HFFc6 (cell line): ENCODE data around the gene MIAT. TPM values are rescaled to one million over a fixed set of nuclear protein-coding genes. Genes with fewer than 3 reads are reported as not detected.

Source experiments
- DNase-seq: peaks from one replicate; pipeline ENCODE4 v3.0.0-alpha.2; 2018
- H3K27ac Mint-ChIP-seq: 2 replicates; pipeline ENCODE4 v1.8.0; 2020; ENCODE audit warnings: mild to moderate bottlenecking, mixed read lengths
- H3K27me3 Mint-ChIP-seq: 2 replicates; pipeline ENCODE4 v1.8.0; 2021; ENCODE audit warnings: mild to moderate bottlenecking, moderate library complexity, mixed read lengths; ENCODE audit not compliant: insufficient read depth
- H3K36me3 Mint-ChIP-seq: 2 replicates; pipeline ENCODE4 v1.8.0; 2021; ENCODE audit warnings: low read depth, mixed read lengths
- H3K4me1 Mint-ChIP-seq: 2 replicates; pipeline ENCODE4 v1.8.0; 2020; ENCODE audit warnings: low read depth, mixed read lengths
- H3K4me3 Mint-ChIP-seq: 2 replicates; pipeline ENCODE4 v1.8.0; 2020; ENCODE audit warnings: mild to moderate bottlenecking, moderate library complexity, mixed read lengths
- H3K9me3 Mint-ChIP-seq: 2 replicates; pipeline ENCODE4 v1.8.0; 2020; ENCODE audit warnings: mild to moderate bottlenecking, mixed read lengths
- total RNA-seq, 6 experiments: library from RNA; stranded (reverse); fragmentation: NEBNext Ultra II Directional; extraction: Animal tissue kit (Norgen Biotek cat#: 25700); gene quantifications; 2 replicates in 1 of 6; 3 replicates in 5 of 6; pipeline ENCODE4 v1.2.3, GENCODE V29; 2021
- TF ChIP-seq, protein P1 (sequence below): fragments of 200-600 bp; sonication (generic); IDR thresholded peaks from 2 replicates; pipeline ENCODE4 v1.5.0; 2021; ENCODE audit warnings: antibody characterized with exemption, mild to moderate bottlenecking

MIAT gene
- total RNA-seq, 6 experiments from 2014 or later: 0.55 to 0.89 (median 0.75) TPM

DNA sequence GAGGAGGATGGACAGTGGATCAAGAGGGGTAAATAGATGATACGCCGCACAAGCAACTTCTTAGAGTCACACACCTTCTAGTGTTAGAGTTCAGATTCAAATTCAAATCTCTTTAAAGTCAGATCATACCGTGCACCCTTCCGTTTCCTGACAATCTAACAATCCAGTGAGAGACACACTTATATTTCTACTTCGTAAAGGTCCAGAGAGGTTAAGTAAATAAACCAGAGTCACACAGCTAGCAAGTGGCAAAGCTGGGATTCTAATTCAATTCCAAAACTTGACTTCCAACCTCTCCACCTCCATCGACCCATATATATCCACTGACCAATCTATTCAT lies 34.0 kb downstream of the MIAT start:
- TF ChIP-seq, protein P1, sequence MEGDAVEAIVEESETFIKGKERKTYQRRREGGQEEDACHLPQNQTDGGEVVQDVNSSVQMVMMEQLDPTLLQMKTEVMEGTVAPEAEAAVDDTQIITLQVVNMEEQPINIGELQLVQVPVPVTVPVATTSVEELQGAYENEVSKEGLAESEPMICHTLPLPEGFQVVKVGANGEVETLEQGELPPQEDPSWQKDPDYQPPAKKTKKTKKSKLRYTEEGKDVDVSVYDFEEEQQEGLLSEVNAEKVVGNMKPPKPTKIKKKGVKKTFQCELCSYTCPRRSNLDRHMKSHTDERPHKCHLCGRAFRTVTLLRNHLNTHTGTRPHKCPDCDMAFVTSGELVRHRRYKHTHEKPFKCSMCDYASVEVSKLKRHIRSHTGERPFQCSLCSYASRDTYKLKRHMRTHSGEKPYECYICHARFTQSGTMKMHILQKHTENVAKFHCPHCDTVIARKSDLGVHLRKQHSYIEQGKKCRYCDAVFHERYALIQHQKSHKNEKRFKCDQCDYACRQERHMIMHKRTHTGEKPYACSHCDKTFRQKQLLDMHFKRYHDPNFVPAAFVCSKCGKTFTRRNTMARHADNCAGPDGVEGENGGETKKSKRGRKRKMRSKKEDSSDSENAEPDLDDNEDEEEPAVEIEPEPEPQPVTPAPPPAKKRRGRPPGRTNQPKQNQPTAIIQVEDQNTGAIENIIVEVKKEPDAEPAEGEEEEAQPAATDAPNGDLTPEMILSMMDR: no peak
- H3K36me3 Mint-ChIP-seq: peaks cover 22% of the 10 kb centered on the region
- no peak for DNase-seq
- peaks cover 7% of the 10 kb centered on the region; the same call in 1 of the 2 replicates for H3K4me1 Mint-ChIP-seq
- no peaks in the 10 kb centered on the region for H3K27me3 Mint-ChIP-seq
- no peak overlapping the region for H3K27ac Mint-ChIP-seq
- no peak overlapping the region for H3K4me3 Mint-ChIP-seq
- H3K9me3 Mint-ChIP-seq: no peaks in the 10 kb centered on the region

DNA sequence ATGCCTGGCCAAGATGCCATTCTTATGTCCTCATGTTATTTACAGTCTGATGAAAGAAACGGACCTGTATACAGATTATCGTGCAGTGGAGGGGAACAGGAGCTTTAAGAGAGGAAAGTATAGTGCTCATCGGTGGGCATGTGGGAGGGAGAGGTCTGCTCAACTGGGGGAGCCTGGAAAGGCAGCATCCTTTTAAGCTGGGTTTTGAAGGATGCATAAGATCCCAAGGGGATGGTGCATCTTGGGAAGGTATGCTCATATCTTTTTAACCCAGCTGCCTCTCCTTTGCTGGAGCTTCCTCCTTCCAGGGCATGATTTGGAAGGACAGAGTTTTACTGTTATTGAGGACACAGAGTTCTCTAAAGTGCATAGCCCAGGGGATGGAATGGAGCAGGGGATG lies 34.8 kb downstream of the MIAT start:
- H3K4me3 Mint-ChIP-seq: no peak overlapping the region
- peaks cover 7% of the 10 kb centered on the region; the same call in 1 of the 2 replicates for H3K4me1 Mint-ChIP-seq
- no peaks in the 10 kb centered on the region for H3K27me3 Mint-ChIP-seq
- TF ChIP-seq, protein P1: no peak
- no peaks in the 10 kb centered on the region for H3K9me3 Mint-ChIP-seq
- no peak for DNase-seq
- H3K27ac Mint-ChIP-seq: no peak overlapping the region
- H3K36me3 Mint-ChIP-seq: peaks cover 22% of the 10 kb centered on the region

DNA sequence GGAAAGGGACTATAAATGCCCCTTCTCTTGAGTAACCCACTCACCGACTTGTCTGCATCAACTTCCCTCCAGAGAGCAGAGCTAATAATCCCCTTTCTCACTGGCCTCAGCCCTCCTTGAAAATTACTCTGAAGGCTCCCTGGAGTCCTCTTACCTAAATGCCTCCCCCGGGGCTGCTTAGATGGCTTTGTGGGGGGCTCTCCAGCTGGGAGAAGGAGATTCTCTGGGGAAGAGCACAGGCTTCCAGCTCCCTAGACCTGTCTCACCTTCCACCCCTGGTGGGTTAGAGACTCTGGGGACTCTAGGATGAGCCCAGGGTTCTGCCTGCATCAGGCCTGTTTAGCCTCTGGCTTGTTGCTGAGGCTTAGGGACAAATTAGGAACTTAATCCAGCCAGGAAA lies 39.8 kb downstream of the MIAT start:
- Mint-ChIP-seq H3K4me3 (no peak overlapping the region), H3K36me3 (peaks cover 46% of the 10 kb centered on the region), H3K9me3 (no peaks in the 10 kb centered on the region), H3K27ac (no peak overlapping the region), H3K4me1 (peaks cover 7% of the 10 kb centered on the region; the same call in 1 of the 2 replicates), H3K27me3 (no peaks in the 10 kb centered on the region)
- no peak for DNase-seq
- TF ChIP-seq, protein P1: no peak

DNA sequence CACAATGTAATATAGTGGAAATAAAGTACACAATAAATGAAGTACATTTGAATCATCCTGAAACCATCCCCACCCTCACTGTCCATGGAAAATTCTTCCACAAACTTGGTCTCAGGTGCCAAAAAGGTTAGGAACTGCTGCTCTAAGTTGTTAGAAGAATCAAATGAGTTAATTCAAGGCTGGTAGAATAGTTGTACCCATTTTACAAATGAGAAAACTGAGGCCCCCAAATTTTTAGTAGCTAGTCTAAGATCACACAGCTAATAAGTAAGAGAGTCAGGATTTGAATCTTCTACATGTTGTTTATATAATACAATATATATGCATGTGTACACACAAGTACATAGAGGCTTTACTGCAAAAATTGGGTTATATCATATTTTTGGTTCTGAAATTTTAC lies 43.1 kb downstream of the MIAT start:
- Mint-ChIP-seq H3K27me3 (no peaks in the 10 kb centered on the region), H3K4me3 (no peak overlapping the region), H3K4me1 (peaks cover 19% of the 10 kb centered on the region), H3K9me3 (no peaks in the 10 kb centered on the region), H3K27ac (no peak overlapping the region), H3K36me3 (peaks cover 42% of the 10 kb centered on the region)
- TF ChIP-seq, protein P1: no peak
- DNase-seq: no peak

DNA sequence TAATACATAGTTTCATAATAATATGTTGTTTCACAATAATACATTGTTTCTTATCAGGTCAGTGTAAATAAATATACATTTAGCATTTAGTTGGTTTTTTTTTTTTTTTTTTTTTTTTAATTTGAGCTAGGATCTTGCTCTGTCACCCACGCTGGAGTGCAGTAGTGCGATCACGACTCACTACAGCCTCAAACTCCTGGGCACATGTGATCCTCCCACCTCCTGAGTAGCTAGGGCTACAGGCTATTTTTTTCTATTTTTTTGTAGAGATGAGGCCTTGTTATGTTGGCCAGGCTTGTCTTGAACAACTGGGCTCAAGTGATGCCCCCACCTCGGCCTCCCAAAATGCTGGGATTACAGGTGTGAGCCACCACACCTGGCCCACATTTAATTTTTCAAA lies 43.5 kb downstream of the MIAT start:
- Mint-ChIP-seq H3K36me3 (peaks cover 42% of the 10 kb centered on the region), H3K27ac (no peak overlapping the region), H3K4me3 (no peak overlapping the region), H3K27me3 (no peaks in the 10 kb centered on the region), H3K9me3 (no peaks in the 10 kb centered on the region), H3K4me1 (peaks cover 21% of the 10 kb centered on the region)
- DNase-seq: no peak
- TF ChIP-seq, protein P1: no peak

DNA sequence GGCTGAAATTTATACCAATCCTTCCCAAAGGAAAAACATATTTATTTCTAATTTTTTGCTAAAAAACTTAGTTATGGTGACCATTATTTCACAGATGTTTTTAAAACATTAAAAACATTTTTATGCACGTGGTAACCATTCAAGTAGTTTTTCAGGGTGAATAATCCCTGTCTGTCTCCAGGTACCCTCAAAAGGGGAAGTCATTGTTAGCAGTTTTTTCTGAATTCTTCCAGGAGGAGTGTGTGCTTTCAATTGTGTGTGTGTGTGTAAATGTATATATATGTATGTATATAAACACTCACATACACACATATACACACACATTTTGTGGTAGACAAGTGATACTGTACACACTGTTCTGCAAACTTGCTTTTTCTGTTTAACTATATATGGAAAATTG lies 43.9 kb downstream of the MIAT start:
- Mint-ChIP-seq H3K36me3 (peaks cover 42% of the 10 kb centered on the region), H3K9me3 (no peaks in the 10 kb centered on the region), H3K27me3 (no peaks in the 10 kb centered on the region), H3K4me3 (no peak overlapping the region), H3K27ac (no peak overlapping the region), H3K4me1 (peaks cover 22% of the 10 kb centered on the region)
- DNase-seq: no peak
- TF ChIP-seq, protein P1: no peak
